ENCODE results near the gene HIPK2. TPM values are rescaled to one million over a fixed set of nuclear protein-coding genes. Genes with fewer than 3 reads are reported as not detected.

Gene HIPK2
- total RNA-seq, 4 donors from 2014 or later = 17.9 to 35.9 (median 22.4) TPM

- H3K27ac ChIP-seq = no peak overlapping the region
- H3K4me3 ChIP-seq = no peak overlapping the region
- H3K9me3 ChIP-seq = no peaks in the 10 kb centered on the region
- ATAC-seq = no peak
- no peak for TF ChIP-seq POLR2A (IDR thresholded peaks at IDR 0.05)
- TF ChIP-seq EP300 (IDR thresholded peaks at IDR 0.05) = no peak
- no peak for TF ChIP-seq POLR2AphosphoS5 (IDR thresholded peaks at IDR 0.05)
- no peak for TF ChIP-seq CTCF (IDR thresholded peaks at IDR 0.05)
- H3K36me3 ChIP-seq = peaks cover 0 to 28% of the 10 kb centered on the region in 2 donors
- no peaks in the 10 kb centered on the region for H3K4me1 ChIP-seq
- H3K27me3 ChIP-seq = no peaks in the 10 kb centered on the region
- 90% methylated on average over 13 to 24 of the region's 27 CpGs for WGBS, 2 donors (ENCODE audit: low coverage in 1 of 2)
Observed at GRCh38 chr7:139635526-139636302, 142.1 kb downstream of the HIPK2 start.

- H3K4me1 ChIP-seq = no peaks in the 10 kb centered on the region
- TF ChIP-seq POLR2A (IDR thresholded peaks at IDR 0.05) (no peak), CTCF (IDR thresholded peaks at IDR 0.05) (no peak), POLR2AphosphoS5 (IDR thresholded peaks at IDR 0.05) (no peak), EP300 (IDR thresholded peaks at IDR 0.05) (no peak)
- no peak overlapping the region for H3K27ac ChIP-seq
- 95 to 98% methylated on average over 3 to 7 of the region's 7 CpGs for WGBS, 2 donors (ENCODE audit: low coverage in 1 of 2)
- H3K36me3 ChIP-seq = peaks cover 0 to 37% of the 10 kb centered on the region in 2 donors
- H3K27me3 ChIP-seq = no peaks in the 10 kb centered on the region
- H3K9me3 ChIP-seq = no peaks in the 10 kb centered on the region
- H3K4me3 ChIP-seq = no peak overlapping the region
- ATAC-seq = no peak
Observed at GRCh38 chr7:139634087-139634486, 143.7 kb downstream of the HIPK2 start.

- H3K27ac ChIP-seq = no peak overlapping the region
- H3K4me1 ChIP-seq = no peaks in the 10 kb centered on the region
- H3K4me3 ChIP-seq = no peak overlapping the region
- H3K9me3 ChIP-seq = no peaks in the 10 kb centered on the region
- H3K27me3 ChIP-seq = no peaks in the 10 kb centered on the region
- no peak for ATAC-seq
- 84 to 97% methylated on average over 4 to 5 of the region's 5 CpGs for WGBS, 2 donors (ENCODE audit: low coverage in 1 of 2)
- H3K36me3 ChIP-seq = peaks cover 0 to 60% of the 10 kb centered on the region in 2 donors
- TF ChIP-seq CTCF (IDR thresholded peaks at IDR 0.05) = no peak
- TF ChIP-seq EP300 (IDR thresholded peaks at IDR 0.05) = no peak
- TF ChIP-seq POLR2A (IDR thresholded peaks at IDR 0.05) = no peak
- TF ChIP-seq POLR2AphosphoS5 (IDR thresholded peaks at IDR 0.05) = no peak
Observed at GRCh38 chr7:139631520-139632031, 146.2 kb downstream of the HIPK2 start.

- Histone ChIP-seq H3K36me3 (peaks cover 0 to 67% of the 10 kb centered on the region in 2 donors), H3K4me3 (no peak overlapping the region), H3K9me3 (no peaks in the 10 kb centered on the region), H3K4me1 (no peaks in the 10 kb centered on the region), H3K27ac (no peak overlapping the region), H3K27me3 (no peaks in the 10 kb centered on the region)
- ATAC-seq = no peak
- WGBS, 2 donors (ENCODE audit: low coverage in 1 of 2) = 88 to 96% methylated on average over 4 to 13 of the region's 19 CpGs
- TF ChIP-seq POLR2A (IDR thresholded peaks at IDR 0.05) (no peak), CTCF (IDR thresholded peaks at IDR 0.05) (no peak), EP300 (IDR thresholded peaks at IDR 0.05) (no peak), POLR2AphosphoS5 (IDR thresholded peaks at IDR 0.05) (no peak)
Observed at GRCh38 chr7:139630643-139631519, 146.9 kb downstream of the HIPK2 start.
